HG02623 (cell line): Measurements from ENCODE around the gene USB1.
"Not testable (repeated sequence)": the region's sequence is repeated elsewhere in the genome, so short reads cannot be mapped to it uniquely, and the experiment has no call there.

Experiments used
- ATAC-seq: cut with Tn5 transposase; IDR thresholded peaks from one replicate; pipeline ENCODE4 v1.9.1; 2021; ENCODE audit warnings: moderate library complexity; ENCODE audit not compliant: unreplicated experiment

The USB1 gene

DNA sequence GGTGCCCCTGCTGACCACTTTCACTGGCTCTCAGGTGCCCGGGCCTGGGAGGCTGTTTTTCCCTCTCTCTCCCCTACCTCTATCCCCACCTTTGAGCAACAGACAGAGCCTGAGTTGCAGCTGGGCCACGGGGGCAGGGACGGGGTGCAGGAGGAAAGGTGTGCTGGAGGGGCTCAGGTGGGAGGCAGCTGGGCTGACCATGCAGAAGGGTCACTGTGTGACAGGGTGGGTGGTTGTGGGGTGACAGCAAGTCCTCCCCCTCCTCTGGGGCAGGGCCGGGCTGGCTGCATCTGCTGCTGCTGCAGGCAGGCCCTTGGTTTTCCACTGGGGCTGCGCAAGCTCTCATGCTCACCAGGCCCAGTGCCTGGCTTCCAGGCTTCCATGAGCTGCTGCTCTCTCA is 7.3 kb upstream of the USB1 start:
- ATAC-seq = no peak

DNA sequence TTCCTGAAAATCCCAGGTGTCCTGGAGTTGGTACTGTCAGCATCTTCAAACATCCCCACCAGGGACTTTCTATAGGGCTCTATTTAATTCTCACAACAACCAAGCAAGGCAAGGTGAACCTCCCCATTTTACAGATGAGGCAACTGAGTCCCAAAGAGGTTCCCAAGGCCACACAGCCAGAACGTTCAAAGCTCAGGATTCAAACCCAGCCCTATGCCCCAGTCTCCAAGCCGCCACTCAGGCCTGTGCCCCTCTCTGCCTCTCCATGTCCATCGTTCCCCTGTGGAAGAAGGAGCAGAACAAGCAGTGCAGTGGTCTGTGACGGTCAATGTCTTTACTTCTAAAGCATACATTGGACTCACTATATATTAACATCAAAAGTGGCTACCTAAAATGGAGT is 6.8 kb upstream of the USB1 start:
- no peak for ATAC-seq

DNA sequence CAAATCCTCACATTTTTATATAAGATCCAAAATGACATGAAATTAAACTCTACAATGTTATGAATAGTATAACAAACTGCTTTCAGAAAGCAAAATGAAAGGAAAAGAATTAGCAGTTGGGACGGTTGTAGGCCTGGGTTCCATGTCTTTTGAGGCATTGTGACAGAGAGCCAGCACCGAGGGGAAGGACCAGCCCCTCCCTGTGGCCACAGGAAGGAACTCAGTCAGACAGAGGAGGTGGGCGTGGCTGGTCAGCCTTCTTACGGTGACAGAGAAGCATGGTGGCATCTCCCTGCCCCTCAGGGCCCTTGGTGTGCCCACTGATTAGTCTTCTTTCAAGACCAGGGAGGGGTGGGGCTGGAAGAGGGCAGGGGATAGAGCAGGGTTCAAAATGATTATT is 6.4 kb upstream of the USB1 start:
- no peak for ATAC-seq

DNA sequence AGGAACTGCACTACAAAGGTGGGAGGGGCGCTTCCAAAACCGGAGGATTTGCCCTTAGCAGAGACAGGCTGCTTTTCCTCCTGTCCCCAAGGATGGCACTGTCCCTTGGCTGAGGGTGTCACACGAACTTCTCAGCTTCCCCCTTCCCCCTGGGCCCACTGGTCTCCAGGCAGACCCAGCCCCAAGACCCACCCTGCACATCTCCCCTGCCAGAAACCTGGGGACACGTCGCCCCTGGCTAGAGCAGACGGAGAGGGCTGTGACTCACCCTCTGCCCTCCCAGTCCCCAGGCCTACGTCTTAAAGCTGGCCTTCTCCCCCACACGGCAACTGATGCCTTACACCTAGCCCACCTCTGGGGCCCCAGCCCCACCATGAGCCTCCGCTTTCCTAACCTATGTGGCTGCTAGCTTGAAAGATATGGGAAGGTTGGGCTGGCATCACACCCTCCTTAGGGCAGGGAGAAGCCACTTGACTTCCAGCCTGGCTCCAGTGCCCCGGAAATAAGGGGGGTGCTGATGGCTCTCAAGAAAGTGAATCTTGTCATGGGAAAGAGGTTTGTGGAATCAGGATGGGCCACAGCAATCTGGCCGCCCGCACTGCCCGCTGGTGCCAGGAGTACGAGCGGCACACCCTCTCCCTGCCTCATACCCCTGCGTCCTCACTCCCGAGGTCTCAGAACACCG is 5.3 kb upstream of the USB1 start:
- no peak for ATAC-seq

DNA sequence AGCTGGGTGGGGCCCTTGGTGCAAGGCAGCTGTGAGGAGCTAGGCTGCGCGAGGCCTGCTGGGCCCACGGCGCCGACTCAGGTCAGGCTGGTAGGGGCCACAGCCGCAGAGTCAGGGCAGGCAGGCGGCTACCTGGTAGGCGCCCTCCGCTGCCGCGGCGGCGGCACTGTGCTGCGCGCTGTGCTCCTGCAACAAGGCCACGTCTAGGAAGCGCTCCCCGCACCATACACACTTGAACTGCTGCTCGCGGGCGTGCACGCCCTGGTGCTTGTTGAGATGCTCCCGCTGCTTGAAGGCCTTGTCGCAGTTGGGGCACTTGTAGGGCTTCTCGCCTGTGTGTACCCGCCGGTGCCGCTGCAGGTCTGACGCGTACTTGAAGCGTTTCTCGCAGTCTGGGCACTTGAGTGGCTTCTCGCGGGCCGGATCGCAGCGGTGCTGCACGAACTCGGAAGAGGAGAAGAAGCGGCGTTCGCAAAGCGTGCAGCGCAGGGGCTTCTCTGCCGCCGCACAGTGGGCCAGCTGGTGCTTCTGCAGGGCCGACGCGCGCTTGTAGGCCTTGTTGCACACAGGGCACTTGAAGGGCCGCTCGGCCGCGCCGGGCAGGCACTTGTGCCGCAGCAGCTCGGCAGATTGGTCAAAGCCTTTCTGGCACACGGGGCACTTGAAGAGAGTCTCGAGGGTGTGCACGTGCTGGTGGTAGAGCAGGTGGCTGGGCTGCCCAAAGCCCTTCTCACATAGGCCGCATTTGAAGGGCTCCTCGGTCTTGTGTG is 4.6 kb upstream of the USB1 start:
- no peak for ATAC-seq

DNA sequence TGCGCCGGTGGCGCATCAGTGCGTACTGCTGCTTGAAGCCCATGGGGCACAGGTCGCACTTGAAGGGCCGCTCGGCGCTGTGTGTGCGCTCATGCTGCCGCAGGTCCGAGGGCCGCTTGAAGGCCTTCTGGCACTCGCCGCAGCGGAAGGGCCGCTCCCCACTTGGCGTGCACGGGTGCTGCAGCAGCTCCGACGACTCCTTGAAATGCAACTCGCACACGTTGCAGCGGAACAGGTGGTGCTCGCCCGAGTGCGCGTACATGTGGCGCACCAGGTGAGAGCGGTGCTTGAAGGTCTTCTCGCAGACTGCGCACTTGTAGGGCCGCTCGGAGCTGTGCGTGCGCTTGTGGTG is 4.1 kb upstream of the USB1 start:
- no peak for ATAC-seq

DNA sequence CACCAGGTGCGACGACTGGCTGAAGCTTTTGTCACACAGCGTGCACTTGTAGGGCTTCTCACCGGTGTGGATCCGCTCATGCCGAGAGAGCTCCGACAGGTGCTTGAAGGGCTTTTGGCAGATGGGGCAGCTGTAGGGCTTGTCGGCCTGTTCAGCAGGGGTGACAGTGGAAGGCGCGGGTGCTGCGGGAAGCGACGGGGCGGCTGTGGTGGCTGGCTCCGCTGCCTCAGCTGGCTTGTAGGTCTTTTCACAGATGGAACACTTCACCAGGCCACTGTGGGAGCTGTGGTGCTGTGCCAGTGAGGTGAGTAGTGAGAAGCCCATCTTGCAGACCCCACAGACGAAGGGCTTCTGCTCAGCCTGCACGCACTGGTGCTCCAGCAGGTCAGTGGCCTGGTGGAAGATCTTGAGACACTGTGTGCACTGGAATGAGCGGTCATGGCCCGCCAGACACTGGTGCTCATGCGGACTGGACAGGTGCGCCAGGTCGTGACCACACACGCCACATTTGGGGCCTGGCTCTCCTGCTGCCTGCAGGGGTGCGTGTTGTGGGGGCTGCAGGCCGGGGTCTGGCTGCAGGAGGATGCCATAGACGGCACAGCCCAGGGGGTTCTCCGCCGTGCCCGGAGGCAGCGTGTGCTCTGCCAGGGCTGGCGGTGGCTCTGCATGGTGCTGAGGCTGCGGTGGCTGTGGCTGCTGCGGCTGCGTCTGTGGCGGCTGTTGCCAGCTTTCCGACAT is 3.5 kb upstream of the USB1 start:
- ATAC-seq = no peak

DNA sequence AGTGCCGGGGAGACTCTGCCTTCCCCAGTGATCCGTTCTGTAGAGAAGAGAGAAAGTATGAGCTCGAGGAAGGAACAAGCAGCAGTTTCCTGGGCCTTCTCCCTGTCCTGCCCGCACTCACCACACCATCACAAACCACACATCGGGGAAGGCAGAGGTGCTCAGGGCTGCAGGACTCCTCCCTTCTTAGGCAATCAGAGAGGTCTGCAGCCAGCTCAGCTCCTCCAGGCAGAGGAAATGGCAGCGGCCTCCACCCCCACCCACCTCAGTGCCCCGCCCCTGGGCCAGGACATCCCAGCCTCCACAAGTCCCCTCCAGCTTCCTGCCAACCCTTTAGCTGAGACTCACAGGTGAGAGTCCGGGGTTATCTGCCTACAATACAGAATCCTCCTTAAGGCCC is 2.7 kb upstream of the USB1 start:
- no peak for ATAC-seq

DNA sequence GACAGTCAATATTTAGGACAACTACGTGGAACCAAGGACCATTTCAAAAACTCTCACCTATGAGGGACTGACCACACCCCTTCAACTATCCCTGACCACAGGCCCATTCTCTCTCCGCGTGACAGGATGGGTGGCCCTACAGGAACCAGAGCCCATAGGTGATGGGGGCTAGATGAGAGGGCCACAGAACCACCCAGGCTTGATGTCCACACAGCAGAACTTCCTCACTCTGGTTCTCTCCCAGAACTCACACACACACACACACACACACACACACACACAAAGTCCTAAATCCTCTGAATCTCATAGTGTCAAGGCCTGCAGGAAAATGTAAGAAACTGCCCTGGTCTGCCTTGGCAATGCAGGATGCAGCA is 2.2 kb upstream of the USB1 start:
- ATAC-seq = no peak

DNA sequence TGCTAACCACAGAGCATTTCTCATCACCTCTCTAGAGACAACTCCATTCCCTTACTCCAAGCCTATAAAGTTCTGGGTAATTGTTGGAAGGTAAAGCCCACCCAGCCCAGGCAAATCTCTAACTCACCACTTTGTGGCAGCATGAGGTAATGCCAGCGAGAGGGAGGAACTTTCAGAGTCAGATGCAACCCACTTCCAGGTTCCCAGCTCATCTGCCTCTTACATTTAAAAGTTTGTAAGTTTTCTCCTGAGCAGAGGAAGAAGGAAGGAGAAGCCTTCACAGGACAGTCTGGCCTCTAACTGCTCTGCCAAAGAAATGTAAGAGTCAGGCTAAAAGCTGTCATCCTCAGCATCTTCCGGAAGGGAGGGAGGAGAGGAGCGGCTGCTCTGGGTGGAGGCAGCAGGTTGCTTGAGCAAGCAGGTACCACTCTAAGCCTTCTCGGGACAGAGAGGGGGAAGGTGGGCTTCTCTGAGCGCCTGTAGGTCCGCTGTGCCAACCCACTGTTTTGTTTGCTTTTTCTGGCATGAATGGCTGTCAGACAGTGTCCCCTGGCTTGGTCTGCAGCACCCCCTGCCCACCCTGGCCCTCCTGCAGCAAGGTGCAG is 1.7 kb upstream of the USB1 start:
- ATAC-seq = no peak

DNA sequence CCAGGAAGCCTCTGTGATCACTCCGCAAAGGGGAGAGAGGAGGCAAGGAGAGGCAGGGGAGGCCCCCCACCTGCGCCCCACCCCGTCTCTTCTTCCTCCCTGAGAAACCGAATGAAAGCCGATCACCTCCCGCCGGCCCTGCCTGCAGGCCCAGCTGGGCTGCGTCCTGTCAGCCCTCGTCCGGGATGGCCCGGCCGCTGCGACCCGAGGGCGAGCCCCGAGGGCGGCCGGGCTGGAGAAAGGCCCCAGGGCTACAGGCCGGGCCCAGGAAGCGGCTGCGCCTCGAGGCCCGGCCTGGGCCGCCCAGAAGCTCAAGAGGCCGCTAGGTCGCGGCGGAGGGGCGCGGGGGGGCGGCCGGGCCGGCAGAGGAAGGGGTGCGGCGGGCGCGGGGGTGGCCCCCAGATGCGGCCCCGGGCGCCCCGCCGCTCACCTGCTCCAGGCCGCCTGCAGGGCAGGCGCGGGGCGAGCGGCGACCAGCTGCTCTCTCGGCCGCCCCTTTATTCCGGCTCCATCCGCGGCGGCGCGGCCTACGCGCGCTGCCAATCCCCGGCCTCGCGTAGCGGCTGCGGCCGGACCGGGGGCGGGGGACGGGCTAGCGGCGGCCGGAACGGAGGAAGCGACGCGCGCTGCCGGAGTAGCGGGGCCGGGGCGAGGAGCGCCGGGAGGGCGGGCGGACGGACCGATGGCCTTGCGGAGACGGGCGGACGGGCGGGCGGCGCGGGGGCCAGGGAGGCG is 1.1 kb upstream of the USB1 start, which contains the start of gene ZNF319:
ZNF319 (minus strand) TSS at position 702 of the 735 bp plus-strand sequence. CDS start 2,407 bp downstream, outside the sequence.
- ATAC-seq = peak; percentile 16

DNA sequence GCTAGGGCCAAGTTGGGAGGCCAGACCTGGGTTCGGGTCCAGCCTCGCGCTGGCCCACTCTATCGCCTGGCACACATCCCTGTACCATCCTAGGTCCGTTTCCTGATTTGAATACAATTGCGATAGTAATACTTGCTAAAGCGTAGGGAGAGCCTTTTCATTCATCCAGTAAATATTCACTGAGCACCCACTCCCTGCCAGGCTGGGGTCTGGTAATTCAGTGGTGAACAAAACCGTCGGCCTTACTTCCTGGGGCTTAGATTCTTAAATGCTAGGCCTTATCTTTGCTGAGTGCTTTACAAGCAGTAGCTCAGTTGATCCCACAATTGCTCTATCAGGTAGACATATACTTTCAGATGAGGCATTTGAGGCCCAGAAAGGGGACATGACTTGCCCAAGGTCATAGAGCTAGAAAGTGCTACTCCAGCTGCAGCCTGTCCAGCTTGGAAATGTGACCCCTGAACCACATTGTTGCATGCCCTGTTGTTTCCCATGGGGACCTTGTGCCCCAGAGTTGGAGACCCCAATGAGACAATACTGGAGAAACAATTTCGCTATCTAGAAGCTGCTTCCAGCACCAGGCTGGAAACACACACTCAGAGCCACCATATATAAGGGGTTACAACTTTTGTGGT is 691 bp downstream of the USB1 start:
- ATAC-seq = no peak

DNA sequence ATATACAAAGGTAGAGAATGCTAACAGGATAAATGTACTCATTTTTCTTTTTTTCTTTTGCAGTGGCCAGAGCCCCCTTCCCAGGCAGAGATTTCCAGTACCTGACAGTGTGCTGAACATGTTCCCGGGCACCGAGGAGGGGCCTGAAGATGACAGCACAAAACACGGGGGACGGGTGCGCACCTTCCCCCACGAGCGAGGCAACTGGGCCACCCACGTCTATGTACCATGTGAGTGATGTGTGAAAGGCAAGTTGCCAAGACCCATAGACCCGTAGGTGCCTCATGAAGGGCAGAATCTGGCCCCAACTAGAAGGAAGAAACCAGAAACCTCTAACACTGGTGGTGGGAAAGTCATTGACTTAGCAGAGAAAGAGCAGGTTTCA is 1.2 kb downstream of the USB1 start:
- ATAC-seq = no peak

DNA sequence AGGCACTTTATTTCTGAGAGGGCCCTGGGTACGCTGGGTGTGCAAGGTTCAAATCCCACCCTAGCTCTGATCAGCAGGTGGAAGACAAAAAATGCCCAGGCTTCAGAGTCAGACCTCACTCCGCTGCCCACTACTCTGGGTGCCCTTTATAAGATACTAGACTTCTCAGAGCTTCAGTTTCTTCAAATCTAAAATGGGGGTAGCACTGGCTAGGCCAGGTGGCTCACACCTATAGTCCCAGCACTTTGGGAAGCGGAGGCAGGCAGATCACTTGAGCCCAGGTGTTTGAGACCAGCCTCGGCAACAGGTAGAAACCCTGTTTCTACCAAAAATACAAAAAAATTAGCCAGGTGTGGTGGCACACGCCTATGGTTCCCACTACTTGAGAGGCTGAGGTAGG is 1.7 kb downstream of the USB1 start:
- no peak for ATAC-seq

DNA sequence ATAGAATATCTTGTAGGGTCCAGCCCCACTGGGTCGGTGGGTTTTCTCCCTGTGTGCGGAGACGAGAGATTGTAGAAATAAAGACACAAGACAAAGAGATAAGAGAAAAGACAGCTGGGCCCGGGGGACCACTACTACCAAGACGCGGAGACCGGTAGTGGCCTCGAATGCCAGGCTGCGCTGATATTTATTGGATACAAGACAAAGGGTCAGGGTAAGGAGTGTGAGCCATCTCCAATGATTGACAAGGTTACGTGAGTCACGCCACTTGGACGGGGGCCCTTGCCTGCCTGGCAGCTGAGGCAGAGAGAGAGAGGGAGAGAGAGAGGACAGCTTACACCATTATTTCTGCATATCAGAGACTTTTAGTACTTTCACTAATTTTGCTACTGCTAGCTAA is 3.5 kb downstream of the USB1 start:
- ATAC-seq = not testable (repeated sequence)

DNA sequence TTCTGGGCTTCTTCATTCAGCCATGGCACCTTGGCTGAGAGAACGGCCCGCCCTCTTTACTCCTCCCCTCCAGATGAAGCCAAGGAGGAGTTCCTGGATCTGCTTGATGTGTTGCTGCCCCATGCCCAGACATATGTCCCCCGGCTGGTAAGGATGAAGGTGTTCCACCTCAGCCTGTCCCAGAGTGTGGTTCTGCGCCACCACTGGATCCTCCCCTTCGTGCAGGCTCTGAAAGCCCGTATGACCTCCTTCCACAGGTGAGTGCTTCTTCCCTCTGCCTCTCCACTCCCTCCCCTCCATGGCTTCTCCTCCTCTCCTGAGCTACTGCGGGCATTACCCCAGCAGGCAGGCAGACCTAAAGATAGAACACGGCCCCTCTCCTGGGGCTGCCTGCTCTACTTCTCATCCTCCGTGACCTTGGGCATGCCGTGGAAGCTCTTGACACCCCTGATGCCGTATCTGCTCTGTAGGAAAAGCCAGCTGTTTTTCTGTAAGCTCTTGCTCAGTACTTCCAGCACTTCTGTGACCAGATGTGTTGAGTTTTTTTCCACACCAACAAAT is 8.7 kb downstream of the USB1 start:
- ATAC-seq = no peak

DNA sequence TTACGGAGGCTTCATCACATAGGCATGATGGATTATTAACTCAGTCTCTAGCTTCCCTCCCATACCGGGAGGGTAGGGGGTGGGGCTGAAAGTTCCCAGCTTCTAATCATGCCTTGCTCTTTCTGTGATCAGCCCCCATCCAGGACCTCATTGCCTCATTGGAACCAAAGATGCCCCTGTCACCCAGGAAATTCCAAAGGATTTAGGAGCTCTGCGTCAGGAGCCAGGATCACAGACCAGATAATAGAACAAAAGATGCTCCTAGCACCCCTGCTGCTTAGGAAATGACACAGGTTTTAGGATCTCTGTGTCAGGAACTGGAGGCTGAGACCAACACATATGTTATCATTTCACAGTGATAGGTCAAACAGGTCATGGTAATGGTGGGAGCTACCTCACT is 9.7 kb downstream of the USB1 start:
- no peak for ATAC-seq

DNA sequence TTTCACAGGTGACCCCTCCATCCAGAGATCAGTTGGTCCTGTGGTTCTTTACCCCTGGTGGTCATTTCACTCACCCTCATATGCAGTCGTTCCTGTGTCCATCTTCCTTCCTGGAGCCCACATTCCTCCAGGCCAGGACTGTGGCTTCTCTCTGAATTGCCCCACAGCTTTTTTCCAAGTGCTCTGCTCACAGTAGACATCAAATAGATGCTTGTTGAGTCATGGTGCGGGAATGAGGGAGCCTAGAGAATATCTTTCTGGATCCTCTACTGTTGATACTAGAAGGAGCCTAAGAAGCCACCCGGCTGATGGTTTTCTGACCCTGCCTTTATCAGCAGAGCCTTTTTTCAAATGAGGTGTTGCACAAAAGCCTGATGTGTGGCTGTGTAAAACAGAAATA is 10.4 kb downstream of the USB1 start:
- ATAC-seq = no peak

DNA sequence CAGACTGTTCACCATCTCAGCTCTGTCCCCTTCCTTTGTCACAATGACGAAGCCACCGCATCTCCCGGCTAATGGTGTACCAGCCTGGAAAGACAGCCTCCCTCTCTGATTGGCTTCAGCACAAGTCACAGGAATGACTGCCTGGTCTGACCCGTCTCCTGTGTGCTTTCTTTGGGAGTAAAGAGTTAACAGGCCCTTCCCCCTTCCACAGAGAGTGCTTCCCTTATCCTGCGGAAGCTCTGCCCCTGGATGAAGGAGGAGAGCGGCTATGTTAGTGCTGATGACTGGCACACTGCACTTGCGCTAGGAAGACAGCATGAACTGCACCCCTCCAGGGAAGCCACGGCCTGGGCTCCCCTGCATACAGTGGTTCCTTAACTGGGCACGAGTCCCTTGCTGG is 11.3 kb downstream of the USB1 start:
- no peak for ATAC-seq
